ENCODE measurements around the gene TCEA2. TPM values are rescaled to one million over a fixed set of nuclear protein-coding genes. Genes with fewer than 3 reads are reported as not detected.

The TCEA2 gene
- total RNA-seq, 1 donor from 2014 or later = 81.3 TPM

- no peaks in the 10 kb centered on the region for H3K9me3 Mint-ChIP-seq
- no peaks in the 10 kb centered on the region for H3K36me3 Mint-ChIP-seq
- TF ChIP-seq, protein P1, sequence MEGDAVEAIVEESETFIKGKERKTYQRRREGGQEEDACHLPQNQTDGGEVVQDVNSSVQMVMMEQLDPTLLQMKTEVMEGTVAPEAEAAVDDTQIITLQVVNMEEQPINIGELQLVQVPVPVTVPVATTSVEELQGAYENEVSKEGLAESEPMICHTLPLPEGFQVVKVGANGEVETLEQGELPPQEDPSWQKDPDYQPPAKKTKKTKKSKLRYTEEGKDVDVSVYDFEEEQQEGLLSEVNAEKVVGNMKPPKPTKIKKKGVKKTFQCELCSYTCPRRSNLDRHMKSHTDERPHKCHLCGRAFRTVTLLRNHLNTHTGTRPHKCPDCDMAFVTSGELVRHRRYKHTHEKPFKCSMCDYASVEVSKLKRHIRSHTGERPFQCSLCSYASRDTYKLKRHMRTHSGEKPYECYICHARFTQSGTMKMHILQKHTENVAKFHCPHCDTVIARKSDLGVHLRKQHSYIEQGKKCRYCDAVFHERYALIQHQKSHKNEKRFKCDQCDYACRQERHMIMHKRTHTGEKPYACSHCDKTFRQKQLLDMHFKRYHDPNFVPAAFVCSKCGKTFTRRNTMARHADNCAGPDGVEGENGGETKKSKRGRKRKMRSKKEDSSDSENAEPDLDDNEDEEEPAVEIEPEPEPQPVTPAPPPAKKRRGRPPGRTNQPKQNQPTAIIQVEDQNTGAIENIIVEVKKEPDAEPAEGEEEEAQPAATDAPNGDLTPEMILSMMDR (IDR thresholded peaks at IDR 0.05; ENCODE audit: unreplicated experiment) = no peak
- no peak overlapping the region for H3K4me3 Mint-ChIP-seq
- H3K27ac Mint-ChIP-seq = no peak overlapping the region
- DNase-seq (ENCODE audit: low spot score in 2 of 2, unreplicated experiment in 2 of 2) = peak in 1 of 2 experiments; percentile 36
- H3K27me3 Mint-ChIP-seq (ENCODE audit: low read depth) = peaks cover 53% of the 10 kb centered on the region
- peaks cover 2% of the 10 kb centered on the region for H3K4me1 Mint-ChIP-seq
Observed at GRCh38 chr20:64104667-64105451, 41.9 kb downstream of the TCEA2 start.

GRCh38 chr20:64105846-64106434 lies 42.9 kb downstream of the TCEA2 start:
- Mint-ChIP-seq H3K9me3 (no peaks in the 10 kb centered on the region), H3K4me3 (no peak overlapping the region), H3K4me1 (peaks cover 2% of the 10 kb centered on the region), H3K36me3 (no peaks in the 10 kb centered on the region), H3K27ac (no peak overlapping the region), H3K27me3 (ENCODE audit: low read depth) (peaks cover 43% of the 10 kb centered on the region)
- TF ChIP-seq, protein P1 (IDR thresholded peaks at IDR 0.05; ENCODE audit: unreplicated experiment) = no peak
- peak in 1 of 2 experiments; percentile 35 for DNase-seq (ENCODE audit: low spot score in 2 of 2, unreplicated experiment in 2 of 2)

DNA sequence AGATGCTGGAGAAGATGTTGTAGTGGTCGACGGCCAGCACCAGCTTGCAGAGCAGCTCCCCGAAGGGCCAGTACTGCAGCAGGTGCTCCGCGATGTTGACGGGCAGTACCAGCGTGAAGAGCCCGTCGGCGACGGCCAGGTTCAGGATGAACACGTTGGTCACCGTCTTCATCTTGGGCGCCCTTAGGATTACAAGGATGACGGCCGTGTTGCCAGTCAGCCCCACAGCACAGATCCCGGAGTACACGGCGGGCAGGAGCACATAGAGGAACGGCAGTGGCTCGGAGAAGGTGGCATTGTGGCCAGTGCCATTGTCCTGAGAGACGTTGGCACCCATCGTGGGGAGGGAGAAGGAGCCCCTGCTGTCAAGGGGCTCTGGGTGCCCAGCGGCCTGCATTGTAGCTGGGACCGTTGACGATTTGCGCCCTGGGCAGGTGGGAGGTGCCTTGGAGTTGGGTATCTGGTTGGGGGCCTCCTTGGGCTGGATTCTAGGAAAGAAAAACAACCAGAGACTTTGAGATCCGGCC lies 43.5 kb downstream of the TCEA2 start:
- H3K27me3 Mint-ChIP-seq (ENCODE audit: low read depth) = peaks cover 38% of the 10 kb centered on the region
- H3K9me3 Mint-ChIP-seq = no peaks in the 10 kb centered on the region
- TF ChIP-seq, protein P1 (IDR thresholded peaks at IDR 0.05; ENCODE audit: unreplicated experiment) = no peak
- no peak overlapping the region for H3K27ac Mint-ChIP-seq
- DNase-seq (ENCODE audit: low spot score in 2 of 2, unreplicated experiment in 2 of 2) = peak in 1 of 2 experiments; percentile 2
- H3K4me1 Mint-ChIP-seq = peaks cover 2% of the 10 kb centered on the region
- no peak overlapping the region for H3K4me3 Mint-ChIP-seq
- H3K36me3 Mint-ChIP-seq = no peaks in the 10 kb centered on the region

DNA sequence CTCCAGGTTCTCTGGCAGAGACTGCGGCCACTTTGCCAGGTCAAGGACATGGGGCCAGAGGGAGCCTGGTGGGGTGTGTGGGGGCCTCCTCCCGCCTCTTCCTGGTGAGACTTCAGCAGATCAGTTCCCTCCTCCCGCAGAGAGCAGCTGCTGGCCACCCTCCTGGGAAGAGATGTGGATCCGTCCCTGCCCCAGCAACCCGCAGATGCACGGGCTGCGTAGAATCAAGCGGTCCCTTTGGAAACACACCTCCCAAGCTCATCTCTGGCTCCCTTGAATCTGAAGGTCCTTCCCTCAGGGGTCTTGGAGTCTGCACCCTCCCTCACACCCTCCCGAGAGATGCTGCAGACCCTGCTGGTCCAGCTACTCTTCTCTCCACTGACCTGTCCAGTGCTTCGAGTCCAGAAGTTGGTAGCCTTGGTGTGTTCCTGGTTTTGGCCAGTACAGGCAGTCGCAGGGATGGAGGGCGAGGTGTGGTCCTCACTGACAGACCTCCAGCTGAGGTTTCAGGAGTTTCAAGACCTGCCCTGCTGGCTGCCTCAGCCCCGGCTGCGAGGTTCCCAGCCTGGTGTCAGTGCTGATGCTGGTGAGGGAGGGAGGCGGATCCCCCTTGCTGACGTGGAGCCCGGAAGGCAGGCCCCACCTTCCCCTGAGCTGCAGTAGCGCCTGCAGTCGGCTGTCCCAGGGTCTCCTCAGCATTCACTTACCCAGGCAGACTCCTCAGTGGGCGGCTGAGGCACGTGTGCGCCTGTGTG lies 44.2 kb downstream of the TCEA2 start, which contains the start of gene NPBWR2:
NPBWR2 (minus strand) TSS at position 585 of the 755 bp plus-strand sequence. CDS start 734 bp downstream, outside the sequence.
- no peak within 1 kb of the TSS for H3K27ac Mint-ChIP-seq
- TF ChIP-seq, protein P1 (IDR thresholded peaks at IDR 0.05; ENCODE audit: unreplicated experiment) = no peak

DNA sequence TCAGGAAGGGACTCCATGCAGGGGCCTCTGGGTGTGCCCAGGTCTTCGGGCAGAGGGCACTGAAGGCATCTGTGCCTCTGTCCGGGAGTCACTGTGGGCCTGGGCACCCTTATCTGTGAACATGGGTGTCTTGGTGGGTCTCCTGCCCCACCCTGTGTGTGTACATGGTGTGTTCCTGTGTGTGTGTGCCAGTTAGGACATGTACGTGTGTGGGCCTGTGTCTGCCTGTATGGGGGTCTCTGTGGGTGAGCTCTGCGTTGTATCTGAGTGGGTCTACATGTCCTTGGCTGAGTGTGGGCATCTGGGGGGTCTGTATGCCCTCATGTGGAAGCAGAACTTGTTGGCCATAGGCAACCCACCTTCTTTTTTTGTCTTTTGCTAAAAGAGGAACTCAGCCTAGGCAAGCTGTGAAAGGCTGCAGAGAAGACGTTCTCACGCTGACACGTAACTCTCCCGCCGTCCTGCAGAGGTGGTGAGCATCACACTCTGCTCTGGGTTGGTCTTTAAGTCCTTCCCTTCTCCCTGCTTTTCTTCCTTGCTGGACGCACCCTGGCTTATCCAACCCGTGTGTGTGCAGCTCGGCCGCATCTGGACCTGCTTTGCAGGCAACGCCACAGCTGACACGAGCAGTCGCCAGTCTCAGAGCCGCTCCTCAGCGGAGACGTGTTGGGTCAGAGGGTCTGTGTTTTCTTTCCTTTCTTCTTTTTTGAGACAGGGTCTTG lies 44.9 kb downstream of the TCEA2 start:
- H3K9me3 Mint-ChIP-seq = no peaks in the 10 kb centered on the region
- H3K27me3 Mint-ChIP-seq (ENCODE audit: low read depth) = peaks cover 28% of the 10 kb centered on the region
- DNase-seq (ENCODE audit: low spot score in 2 of 2, unreplicated experiment in 2 of 2) = peak in 1 of 2 experiments; percentile 3
- H3K36me3 Mint-ChIP-seq = no peaks in the 10 kb centered on the region
- H3K27ac Mint-ChIP-seq = no peak overlapping the region
- no peak overlapping the region for H3K4me3 Mint-ChIP-seq
- no peaks in the 10 kb centered on the region for H3K4me1 Mint-ChIP-seq
- TF ChIP-seq, protein P1 (IDR thresholded peaks at IDR 0.05; ENCODE audit: unreplicated experiment) = no peak

More for the DNA sequence above, 44.2 kb downstream of the TCEA2 start, which contains the start of gene NPBWR2:
- no peaks in the 10 kb centered on the region for H3K9me3 Mint-ChIP-seq
- H3K4me1 Mint-ChIP-seq = peaks cover 2% of the 10 kb centered on the region
- H3K36me3 Mint-ChIP-seq = no peaks in the 10 kb centered on the region
- peaks cover 34% of the 10 kb centered on the region for H3K27me3 Mint-ChIP-seq (ENCODE audit: low read depth)
- H3K4me3 Mint-ChIP-seq = no peak within 1 kb of the TSS
- DNase-seq (ENCODE audit: low spot score in 2 of 2, unreplicated experiment in 2 of 2) = peak; percentile 18 to 39
